Neural crest cell (in vitro differentiated cells): ENCODE data around the gene EMP2. TPM values are rescaled to one million over a fixed set of nuclear protein-coding genes. Genes with fewer than 3 reads are reported as not detected.

Experiments used
- DNase-seq: peaks from one replicate; pipeline ENCODE4 v3.0.0; 2021; ENCODE audit warnings: low read depth, mixed read lengths, low spot score
- H3K27ac Mint-ChIP-seq: one replicate; pipeline ENCODE4 v1.8.0; 2021; ENCODE audit warnings: mild to moderate bottlenecking, mixed read lengths; ENCODE audit not compliant: unreplicated experiment
- H3K27me3 Mint-ChIP-seq: 2 replicates; pipeline ENCODE4 v1.8.0; 2021; ENCODE audit warnings: low read depth, mild to moderate bottlenecking, mixed read lengths
- H3K36me3 Mint-ChIP-seq: 2 replicates; pipeline ENCODE4 v1.8.0; 2021; ENCODE audit warnings: low read depth, mild to moderate bottlenecking, mixed read lengths
- H3K4me1 Mint-ChIP-seq: 2 replicates; pipeline ENCODE4 v1.8.0; 2021; ENCODE audit warnings: mixed read lengths
- H3K4me3 Mint-ChIP-seq: one replicate; pipeline ENCODE4 v1.8.0; 2021; ENCODE audit warnings: mild to moderate bottlenecking, mixed read lengths
- H3K9me3 Mint-ChIP-seq: 2 replicates; pipeline ENCODE4 v1.8.0; 2021; ENCODE audit warnings: mixed read lengths
- CTCF ChIP-seq: fragments of 200-600 bp; sonication (generic); conservative IDR thresholded peaks from 2 replicates; pipeline ENCODE4 v1.5.0; 2021; ENCODE audit warnings: antibody characterized with exemption, mild to moderate bottlenecking
- total RNA-seq: library from RNA; stranded (reverse); gene quantifications from 2 replicates; pipeline ENCODE4 v1.2.1, GENCODE V29; 2021

EMP2 gene
- total RNA-seq, 1 donor from 2014 or later, result 23.4 TPM

GRCh38 chr16:10558305-10558704 is 22.1 kb downstream of the EMP2 start:
- TF ChIP-seq CTCF, result no peak
- Mint-ChIP-seq H3K9me3 (peaks cover 5% of the 10 kb centered on the region), H3K27ac (no peak overlapping the region), H3K4me3 (no peak overlapping the region), H3K36me3 (peaks cover 13% of the 10 kb centered on the region), H3K4me1 (peaks cover 6% of the 10 kb centered on the region), H3K27me3 (no peaks in the 10 kb centered on the region)
- no peak for DNase-seq

- no peak for TF ChIP-seq CTCF
- Mint-ChIP-seq H3K9me3 (peaks cover 5% of the 10 kb centered on the region), H3K4me1 (peaks cover 6% of the 10 kb centered on the region), H3K36me3 (peaks cover 13% of the 10 kb centered on the region), H3K4me3 (no peak overlapping the region), H3K27me3 (no peaks in the 10 kb centered on the region), H3K27ac (no peak overlapping the region)
- no peak for DNase-seq
Observed at GRCh38 chr16:10557750-10558149, 22.6 kb downstream of the EMP2 start.

GRCh38 chr16:10556236-10556635 is 24.2 kb downstream of the EMP2 start:
- Mint-ChIP-seq H3K36me3 (peaks cover 14% of the 10 kb centered on the region), H3K27me3 (no peaks in the 10 kb centered on the region), H3K9me3 (peaks cover 5% of the 10 kb centered on the region), H3K4me3 (no peak overlapping the region), H3K27ac (peak overlapping the region; percentile 39), H3K4me1 (peaks cover 11% of the 10 kb centered on the region)
- DNase-seq, result no peak
- TF ChIP-seq CTCF, result no peak

- no peak for DNase-seq
- H3K27me3 Mint-ChIP-seq, result no peaks in the 10 kb centered on the region
- TF ChIP-seq CTCF, result no peak
- peaks cover 9% of the 10 kb centered on the region for H3K36me3 Mint-ChIP-seq
- peaks cover 11% of the 10 kb centered on the region for H3K4me1 Mint-ChIP-seq
- H3K9me3 Mint-ChIP-seq, result no peaks in the 10 kb centered on the region
- no peak overlapping the region for H3K4me3 Mint-ChIP-seq
- H3K27ac Mint-ChIP-seq, result no peak overlapping the region
Observed at GRCh38 chr16:10554569-10554968, 25.8 kb downstream of the EMP2 start.

GRCh38 chr16:10552998-10553491 is 27.4 kb downstream of the EMP2 start:
- no peak for DNase-seq
- Mint-ChIP-seq H3K36me3 (peaks cover 21% of the 10 kb centered on the region), H3K27ac (no peak overlapping the region), H3K4me3 (no peak overlapping the region), H3K27me3 (no peaks in the 10 kb centered on the region), H3K4me1 (peaks cover 11% of the 10 kb centered on the region), H3K9me3 (peaks cover 8% of the 10 kb centered on the region)
- TF ChIP-seq CTCF, result no peak

GRCh38 chr16:10552281-10552680 is 28.1 kb downstream of the EMP2 start:
- Mint-ChIP-seq H3K4me1 (peaks cover 11% of the 10 kb centered on the region), H3K9me3 (peaks cover 10% of the 10 kb centered on the region), H3K36me3 (peaks cover 27% of the 10 kb centered on the region), H3K27ac (no peak overlapping the region), H3K27me3 (no peaks in the 10 kb centered on the region), H3K4me3 (no peak overlapping the region)
- no peak for TF ChIP-seq CTCF
- no peak for DNase-seq
